ENCODE measurements around the gene S100A2.
"Not testable (repeated sequence)": the region's sequence is repeated elsewhere in the genome, so short reads cannot be mapped to it uniquely, and the experiment has no call there.

GRCh38 chr1:153582836-153583235, 17.2 kb upstream of the S100A2 start:
- not testable (repeated sequence) for TF ChIP-seq CTCF (conservative IDR thresholded peaks at IDR 0.05; ENCODE audit: low read depth, low read length); EZH2 (IDR thresholded peaks at IDR 0.05; ENCODE audit: borderline replicate concordance, low read depth, low read length, poor library complexity, severe bottlenecking)

Data from A673 (cell line).